Astrocyte of the cerebellum (primary cell): ENCODE data around the gene EIF4G3.

Source experiments
- DNase-seq: peaks from one replicate; pipeline ENCODE4 v3.0.0-alpha.2; 2011; ENCODE audit warnings: low read depth
- H3K4me3 ChIP-seq: 2 replicates; pipeline ENCODE4 v1.5.1; 2011; ENCODE audit warnings: mild to moderate bottlenecking, low read depth, low read length, moderate library complexity
- CTCF ChIP-seq: IDR thresholded peaks from 2 replicates; pipeline ENCODE4 v1.5.1; 2012; ENCODE audit warnings: low read length, low read depth, moderate library complexity, mild to moderate bottlenecking; ENCODE audit errors: missing control alignments
- in situ Hi-C: cut with HindIII; loops from 2 replicates; pipeline ENCODE4 v1.10.0; 2017; ENCODE audit warnings: low sequenced_read_pairs

The EIF4G3 gene

GRCh38 chr1:20787840-20788795 lies 388.6 kb downstream of the EIF4G3 start:
- in situ Hi-C loops, result no loop called here
- peak; percentile 8 for DNase-seq
- H3K4me3 ChIP-seq, result peak overlapping the region; percentile 94
- no peak for TF ChIP-seq CTCF

- H3K4me3 ChIP-seq, result peak within 1 kb of the TSS; percentile 94
- in situ Hi-C loops, result no loop called here
- no peak for TF ChIP-seq CTCF
- DNase-seq, result peak; percentile 44
Measured at GRCh38 chr1:20787029-20787839, 389.5 kb downstream of the EIF4G3 start, which contains the start of gene HP1BP3. Gene HP1BP3 (minus strand): TSS chr1:20787307. CDS start chr1:20780440, 6,867 bp downstream.

GRCh38 chr1:20786253-20787028 lies 390.3 kb downstream of the EIF4G3 start:
- in situ Hi-C loops, result no loop called here

GRCh38 chr1:20785907-20786252 lies 390.8 kb downstream of the EIF4G3 start:
- no peak for DNase-seq
- H3K4me3 ChIP-seq, result peak overlapping the region; percentile 94
- in situ Hi-C loops, result no loop called here
- no peak for TF ChIP-seq CTCF

More at GRCh38 chr1:20786253-20787028, 390.3 kb downstream of the EIF4G3 start:
- H3K4me3 ChIP-seq, result peak overlapping the region; percentile 94
- TF ChIP-seq CTCF, result no peak
- peak; percentile 80 for DNase-seq

GRCh38 chr1:20775700-20776099 lies 401.0 kb downstream of the EIF4G3 start:
- no peak overlapping the region for H3K4me3 ChIP-seq
- no peak for TF ChIP-seq CTCF
- in situ Hi-C loops, result loop anchor here (5.0 kb wide), 1 partner anchor 38 kb away; no protein-coding TSS in a partner anchor
- DNase-seq, result no peak

- in situ Hi-C loops, result no loop called here
- no peak for DNase-seq
- no peak overlapping the region for H3K4me3 ChIP-seq
- TF ChIP-seq CTCF, result no peak
Measured at GRCh38 chr1:20771780-20772179, 404.9 kb downstream of the EIF4G3 start.
